Mesenchymal stem cell (in vitro differentiated cells and primary cell): ENCODE results near the gene BZW1.

Experiments
- DNase-seq: peaks from one replicate; pipeline ENCODE4 v3.0.0-alpha.2; 2013
- H2AFZ ChIP-seq: one replicate; pipeline ENCODE4 v1.6.1; 2013; ENCODE audit warnings: low read depth, mild to moderate bottlenecking, control low read depth, inconsistent platforms, low read length, moderate library complexity
- H2AK5ac ChIP-seq: 2 replicates; pipeline ENCODE4 v1.6.1; 2013; ENCODE audit warnings: low read length, moderate library complexity, mild to moderate bottlenecking, inconsistent platforms; ENCODE audit not compliant: severe bottlenecking
- H2BK120ac ChIP-seq: one replicate; pipeline ENCODE4 v1.6.1; 2013; ENCODE audit warnings: low read depth, mild to moderate bottlenecking, inconsistent platforms, low read length, moderate library complexity
- H2BK12ac ChIP-seq, 2 experiments: one replicate each; pipeline ENCODE4 v1.6.1; 2013; ENCODE audit warnings: inconsistent platforms in 2 of 2, low read length in 2 of 2, mild to moderate bottlenecking in 2 of 2, moderate library complexity in 2 of 2, control low read depth in 1 of 2
- H2BK15ac ChIP-seq: one replicate; pipeline ENCODE4 v1.6.1; 2013; ENCODE audit warnings: mild to moderate bottlenecking, low read depth, inconsistent platforms; ENCODE audit not compliant: poor library complexity, severe bottlenecking
- H2BK5ac ChIP-seq: 2 replicates; pipeline ENCODE4 v1.6.1; 2013; ENCODE audit warnings: low read depth, mild to moderate bottlenecking, low read length, control low read depth, inconsistent platforms; ENCODE audit not compliant: poor library complexity, severe bottlenecking
- H3K14ac ChIP-seq, 2 experiments: one replicate each; pipeline ENCODE4 v1.6.1; 2013; ENCODE audit warnings: inconsistent platforms in 2 of 2, low read length in 2 of 2, control low read depth in 1 of 2, mild to moderate bottlenecking in 1 of 2, moderate library complexity in 1 of 2
- H3K18ac ChIP-seq, 2 experiments: one replicate each; pipeline ENCODE4 v1.6.1; 2013; ENCODE audit warnings: inconsistent platforms in 2 of 2, low read length in 2 of 2, control low read depth in 1 of 2, low read depth in 1 of 2, mild to moderate bottlenecking in 1 of 2
- H3K23ac ChIP-seq, 2 experiments: one replicate each; pipeline ENCODE4 v1.6.1; 2013; ENCODE audit warnings: inconsistent platforms in 2 of 2, low read length in 2 of 2, mild to moderate bottlenecking in 2 of 2, moderate library complexity in 2 of 2, control low read depth in 1 of 2
- H3K27ac ChIP-seq: 2 replicates; pipeline ENCODE4 v1.5.1; 2013; ENCODE audit warnings: mild to moderate bottlenecking, moderate library complexity, low read length, control low read depth, inconsistent platforms; ENCODE audit not compliant: poor library complexity, severe bottlenecking
- H3K27me3 ChIP-seq, 2 experiments: 2 replicates each; pipeline versions ENCODE4 v1.6.1 to v1.7.0; 2013; ENCODE audit warnings: low read length in 2 of 2, mild to moderate bottlenecking in 2 of 2, moderate library complexity in 2 of 2, control low read depth in 1 of 2, inconsistent platforms in 1 of 2; ENCODE audit not compliant: control insufficient read depth in 1 of 2, insufficient read depth in 1 of 2
- H3K36me3 ChIP-seq, 2 experiments: 2 replicates each; pipeline versions ENCODE4 v1.6.1 to v1.7.0; 2013; ENCODE audit warnings: low read length in 2 of 2, control low read depth in 1 of 2, inconsistent platforms in 1 of 2, low read depth in 1 of 2, mild to moderate bottlenecking in 1 of 2; ENCODE audit not compliant: insufficient read depth in 2 of 2, control insufficient read depth in 1 of 2
- H3K4ac ChIP-seq, 2 experiments: one replicate each; pipeline ENCODE4 v1.6.1; 2013; ENCODE audit warnings: inconsistent platforms in 2 of 2, low read length in 2 of 2, mild to moderate bottlenecking in 2 of 2, moderate library complexity in 2 of 2, control low read depth in 1 of 2, low read depth in 1 of 2
- H3K4me1 ChIP-seq: 2 replicates; pipeline ENCODE4 v1.6.1; 2013; ENCODE audit warnings: low read depth, low read length, control low read depth; ENCODE audit not compliant: control insufficient read depth, insufficient read depth
- H3K4me2 ChIP-seq: 2 replicates; pipeline ENCODE4 v1.6.1; 2013; ENCODE audit warnings: low read length, mild to moderate bottlenecking, inconsistent platforms; ENCODE audit not compliant: poor library complexity, severe bottlenecking
- H3K4me3 ChIP-seq, 2 experiments: 2 replicates each; pipeline versions ENCODE4 v1.5.1 to v1.7.0; 2013; ENCODE audit warnings: low read length in 2 of 2, mild to moderate bottlenecking in 2 of 2, control low read depth in 1 of 2, low read depth in 1 of 2; ENCODE audit not compliant: insufficient read depth in 1 of 2
- H3K79me1 ChIP-seq: replicated peaks from 2 replicates; pipeline ENCODE4 v1.6.1; 2013; ENCODE audit warnings: mild to moderate bottlenecking, control low read depth, low read length, inconsistent platforms; ENCODE audit not compliant: poor library complexity, severe bottlenecking
- H3K9ac ChIP-seq: 2 replicates; pipeline ENCODE4 v1.7.0; 2013; ENCODE audit warnings: mild to moderate bottlenecking, low read length, moderate library complexity
- H3K9me3 ChIP-seq: 2 replicates; pipeline ENCODE4 v1.7.0; 2013; ENCODE audit warnings: mild to moderate bottlenecking, low read length; ENCODE audit not compliant: control insufficient read depth
- H4K8ac ChIP-seq: one replicate; pipeline ENCODE4 v1.6.1; 2013; ENCODE audit warnings: inconsistent platforms, mild to moderate bottlenecking, low read length, moderate library complexity
- H4K91ac ChIP-seq: one replicate; pipeline ENCODE4 v1.6.1; 2013; ENCODE audit warnings: mild to moderate bottlenecking, low read length, inconsistent platforms
- WGBS: methylation state at CpG from one replicate; pipeline ENCODE4 v1.1.7; 2013; ENCODE audit warnings: mixed read lengths; 5-methylcytosine and 5-hydroxymethylcytosine counted together

The BZW1 gene

GRCh38 chr2:200790185-200790584 lies 21.5 kb upstream of the BZW1 start:
- Histone ChIP-seq H3K4me3 (no peak overlapping the region), H2AK5ac (no peak overlapping the region), H2BK12ac (no peak overlapping the region), H3K4me2 (no peak overlapping the region), H4K8ac (no peak overlapping the region), H3K23ac (no peak overlapping the region), H3K18ac (no peak overlapping the region), H2BK15ac (no peak overlapping the region), H3K4ac (no peak overlapping the region), H2BK120ac (no peak overlapping the region), H3K27me3 (no peaks in the 10 kb centered on the region), H4K91ac (no peak overlapping the region), H3K9ac (no peak overlapping the region), H3K36me3 (no peaks in the 10 kb centered on the region), H2AFZ (no peak overlapping the region), H3K27ac (no peak overlapping the region), H3K4me1 (peaks cover 9% of the 10 kb centered on the region), H3K14ac (no peak overlapping the region), H2BK5ac (no peak overlapping the region), H3K79me1 (no peaks in the 10 kb centered on the region), H3K9me3 (no peaks in the 10 kb centered on the region)
- DNase-seq = no peak
- WGBS = 56% methylated on average over 1 of the region's 1 CpG

DNA sequence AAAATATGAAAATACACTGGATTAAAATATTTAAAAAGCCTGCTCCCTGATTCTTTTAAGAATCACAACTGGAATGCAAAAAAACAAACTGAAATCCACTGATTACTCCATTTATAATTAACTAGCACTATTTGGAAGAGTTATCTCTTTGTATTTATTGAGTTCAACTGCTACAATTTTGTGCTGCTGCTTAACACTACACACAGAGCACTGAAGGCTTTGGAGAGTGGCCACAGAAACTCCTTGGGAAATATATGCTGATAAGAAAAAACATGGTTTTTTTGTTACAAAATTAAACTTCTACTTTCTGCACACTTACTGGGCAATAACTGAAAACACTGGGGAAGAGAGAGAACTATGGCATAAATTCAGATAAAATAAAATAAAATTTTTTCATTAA lies 19.8 kb upstream of the BZW1 start:
- H3K23ac ChIP-seq = no peak overlapping the region
- no peak overlapping the region for H2BK5ac ChIP-seq
- H3K36me3 ChIP-seq = no peaks in the 10 kb centered on the region
- no peak overlapping the region for H2AFZ ChIP-seq
- no peak overlapping the region for H2BK120ac ChIP-seq
- no peak overlapping the region for H3K27ac ChIP-seq
- H4K8ac ChIP-seq = no peak overlapping the region
- no peak overlapping the region for H2BK12ac ChIP-seq
- no peak overlapping the region for H4K91ac ChIP-seq
- H3K14ac ChIP-seq = no peak overlapping the region
- no peaks in the 10 kb centered on the region for H3K9me3 ChIP-seq
- H3K9ac ChIP-seq = no peak overlapping the region
- no peak for DNase-seq
- H3K79me1 ChIP-seq = no peaks in the 10 kb centered on the region
- no peaks in the 10 kb centered on the region for H3K27me3 ChIP-seq
- H3K4ac ChIP-seq = no peak overlapping the region
- no peak overlapping the region for H2AK5ac ChIP-seq
- H3K18ac ChIP-seq = no peak overlapping the region
- no peak overlapping the region for H2BK15ac ChIP-seq
- H3K4me1 ChIP-seq = peaks cover 7% of the 10 kb centered on the region
- no peak overlapping the region for H3K4me3 ChIP-seq
- H3K4me2 ChIP-seq = no peak overlapping the region

DNA sequence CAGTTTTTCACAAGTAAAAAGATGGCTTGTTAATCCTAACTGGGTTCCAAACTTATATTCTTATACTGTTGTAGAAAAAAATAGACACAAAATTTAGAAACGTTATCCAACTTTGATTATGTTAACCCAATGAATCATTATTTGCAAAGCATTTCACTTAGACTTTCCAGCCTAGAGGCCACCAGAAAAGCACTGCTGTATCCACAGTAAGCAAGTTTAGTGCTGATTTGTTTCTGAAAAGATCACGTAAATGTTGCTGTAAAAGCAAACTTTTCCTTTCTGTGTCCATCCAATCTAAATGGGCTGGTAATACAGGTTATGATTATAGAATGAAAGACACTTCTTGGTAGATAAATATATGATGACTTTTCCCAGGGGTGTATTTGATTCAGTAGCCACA lies 17.6 kb upstream of the BZW1 start:
- WGBS = 100% methylated on average over 1 of the region's 2 CpGs
- Histone ChIP-seq H2BK5ac (no peak overlapping the region), H3K4me3 (no peak overlapping the region), H3K9ac (no peak overlapping the region), H3K9me3 (no peaks in the 10 kb centered on the region), H3K4me2 (no peak overlapping the region), H2BK12ac (no peak overlapping the region), H3K79me1 (no peaks in the 10 kb centered on the region), H3K27ac (no peak overlapping the region), H2AK5ac (no peak overlapping the region), H3K4ac (no peak overlapping the region), H3K36me3 (no peaks in the 10 kb centered on the region), H3K27me3 (no peaks in the 10 kb centered on the region), H2BK15ac (no peak overlapping the region), H4K8ac (no peak overlapping the region), H4K91ac (no peak overlapping the region), H2BK120ac (no peak overlapping the region), H3K23ac (no peak overlapping the region), H3K4me1 (no peaks in the 10 kb centered on the region), H3K14ac (no peak overlapping the region), H3K18ac (no peak overlapping the region), H2AFZ (no peak overlapping the region)
- DNase-seq = no peak

GRCh38 chr2:200795028-200795440 lies 16.7 kb upstream of the BZW1 start:
- H3K18ac ChIP-seq = no peak overlapping the region
- no peak overlapping the region for H2BK15ac ChIP-seq
- no peak overlapping the region for H2AFZ ChIP-seq
- no peak overlapping the region for H3K23ac ChIP-seq
- no peak overlapping the region for H4K91ac ChIP-seq
- no peaks in the 10 kb centered on the region for H3K27me3 ChIP-seq
- no peak overlapping the region for H3K4me3 ChIP-seq
- no peak overlapping the region for H2BK5ac ChIP-seq
- no peak overlapping the region for H3K9ac ChIP-seq
- H2BK12ac ChIP-seq = no peak overlapping the region
- no peak overlapping the region for H3K4ac ChIP-seq
- H2AK5ac ChIP-seq = no peak overlapping the region
- H3K36me3 ChIP-seq = no peaks in the 10 kb centered on the region
- no peak overlapping the region for H3K27ac ChIP-seq
- H3K9me3 ChIP-seq = no peaks in the 10 kb centered on the region
- H3K4me2 ChIP-seq = no peak overlapping the region
- H3K79me1 ChIP-seq = no peaks in the 10 kb centered on the region
- no peak for DNase-seq
- H3K4me1 ChIP-seq = no peaks in the 10 kb centered on the region
- H2BK120ac ChIP-seq = no peak overlapping the region
- 77% methylated on average over 8 of the region's 8 CpGs for WGBS
- H4K8ac ChIP-seq = no peak overlapping the region
- H3K14ac ChIP-seq = no peak overlapping the region
